ENCODE results near the gene GNLY. TPM values are rescaled to one million over a fixed set of nuclear protein-coding genes. Genes with fewer than 3 reads are reported as not detected.
A peak's percentile ranks its signal among the peaks of the same experiment; 100 is the strongest.

GNLY gene
- polyA plus RNA-seq, 1 of the 3 experiments (the other 2 are of a cell fraction): not detected

- WGBS (ENCODE audit: low lambda C conversion rate): 85% methylated on average over 8 of the region's 10 CpGs
- no peaks in the 10 kb centered on the region for H3K9me3 ChIP-seq
- no peak overlapping the region for H3K4me3 ChIP-seq (ENCODE audit: low read depth in 2 of 2, low read length in 1 of 2)
- H2AFZ ChIP-seq (ENCODE audit: low read depth): no peak overlapping the region
- no peak overlapping the region for H3K4me2 ChIP-seq
- no peaks in the 10 kb centered on the region for H3K27me3 ChIP-seq (ENCODE audit: insufficient read depth)
- H3K4me1 ChIP-seq (ENCODE audit: control insufficient read depth in 1 of 2, insufficient read depth in 2 of 2, low read depth in 1 of 2, low read length in 1 of 2): peaks cover 0 to 8% of the 10 kb centered on the region in 2 experiments; a peak in 2 of 4 replicates
- peaks cover 12% of the 10 kb centered on the region for H3F3A ChIP-seq (replicated peaks; ENCODE audit: insufficient read depth)
- no peak for TF ChIP-seq MEF2A (IDR thresholded peaks at IDR 0.05; ENCODE audit: borderline replicate concordance, low read depth)
- TF ChIP-seq GATA2 (CRISPR knock-in tag; IDR thresholded peaks at IDR 0.05): no peak
- TF ChIP-seq YY1 (IDR thresholded peaks at IDR 0.05; ENCODE audit: low read depth): no peak
- no peak for TF ChIP-seq CHD2 (IDR thresholded peaks at IDR 0.05; ENCODE audit: low read length, partially characterized antibody)
- no peak for TF ChIP-seq RCOR1 (IDR thresholded peaks at IDR 0.05; ENCODE audit: low read length)
- no peak for TF ChIP-seq MAX (IDR thresholded peaks at IDR 0.05; ENCODE audit: low read depth)
- TF ChIP-seq FOSL2 (IDR thresholded peaks at IDR 0.05; ENCODE audit: borderline replicate concordance, low read depth): no peak
- no peak for TF ChIP-seq GABPA (IDR thresholded peaks at IDR 0.05; ENCODE audit: low read depth)
- ChIA-PET CTCF (interaction anchor here (0.6 to 8.1 kb wide), 42 partner anchors 11 to 407 kb away, joined by 3 to 101 read pairs (median 5); partner anchors contain the start of genes GNLY and SFTPB), POLR2A (no interaction called here)
- H3K36me3 ChIP-seq (replicated peaks in 1 of 2; ENCODE audit: control insufficient read depth in 1 of 2, insufficient read depth in 2 of 2, low read length in 1 of 2): no peaks in the 10 kb centered on the region
- no peak overlapping the region for H3K27ac ChIP-seq (ENCODE audit: low read depth in 2 of 2, low read length in 1 of 2)
- no peaks in the 10 kb centered on the region for H3K79me2 ChIP-seq (ENCODE audit: insufficient read depth)
- no peak overlapping the region for H3K9ac ChIP-seq
- no peaks in the 10 kb centered on the region for H3K9me2 ChIP-seq
- H4K20me1 ChIP-seq (ENCODE audit: insufficient read depth): no peaks in the 10 kb centered on the region
- no peak for DNase-seq
Observed at GRCh38 chr2:85706599-85707296, 12.6 kb downstream of the GNLY start.

GRCh38 chr2:85707304-85707703 lies 13.1 kb downstream of the GNLY start:
- Histone ChIP-seq H3K36me3 (replicated peaks in 1 of 2; ENCODE audit: control insufficient read depth in 1 of 2, insufficient read depth in 2 of 2, low read length in 1 of 2) (no peaks in the 10 kb centered on the region), H3K4me1 (ENCODE audit: control insufficient read depth in 1 of 2, insufficient read depth in 2 of 2, low read depth in 1 of 2, low read length in 1 of 2) (peaks cover 0 to 4% of the 10 kb centered on the region in 2 experiments; a peak in 2 of 4 replicates), H3K4me2 (no peak overlapping the region), H3K9ac (no peak overlapping the region), H3F3A (replicated peaks; ENCODE audit: insufficient read depth) (peaks cover 6% of the 10 kb centered on the region), H3K9me3 (no peaks in the 10 kb centered on the region), H3K79me2 (ENCODE audit: insufficient read depth) (no peaks in the 10 kb centered on the region), H3K4me3 (ENCODE audit: low read depth in 2 of 2, low read length in 1 of 2) (no peak overlapping the region), H3K27ac (ENCODE audit: low read depth in 2 of 2, low read length in 1 of 2) (no peak overlapping the region), H3K9me2 (no peaks in the 10 kb centered on the region), H4K20me1 (ENCODE audit: insufficient read depth) (no peaks in the 10 kb centered on the region), H3K27me3 (ENCODE audit: insufficient read depth) (no peaks in the 10 kb centered on the region), H2AFZ (ENCODE audit: low read depth) (no peak overlapping the region)
- ChIA-PET POLR2A (no interaction called here), CTCF (interaction anchor here (0.6 to 8.1 kb wide), 49 partner anchors 11 to 451 kb away, joined by 3 to 101 read pairs (median 4); partner anchors contain the start of genes GNLY and SFTPB)
- 2% methylated on average over 10 of the region's 10 CpGs for WGBS (ENCODE audit: low lambda C conversion rate)
- peak; percentile 70 for DNase-seq
- peak; percentile 78 for TF ChIP-seq SMC3 (IDR thresholded peaks at IDR 0.05; ENCODE audit: low read depth, low read length)
- TF ChIP-seq CTCF (IDR thresholded peaks at IDR 0.05): peak; percentile 95
- TF ChIP-seq REST (IDR thresholded peaks at IDR 0.05; ENCODE audit: low read depth, low read length): no peak
- TF ChIP-seq RAD21 (IDR thresholded peaks at IDR 0.05; ENCODE audit: low read length): peak; percentile 69
- TF ChIP-seq GATA2 (CRISPR knock-in tag; IDR thresholded peaks at IDR 0.05): no peak
